Measurements from ENCODE around the gene VDAC1. TPM values are rescaled to one million over a fixed set of nuclear protein-coding genes. Genes with fewer than 3 reads are reported as not detected.

Gene VDAC1
- total RNA-seq, 1 donor from 2014 or later, result 489 TPM

DNA sequence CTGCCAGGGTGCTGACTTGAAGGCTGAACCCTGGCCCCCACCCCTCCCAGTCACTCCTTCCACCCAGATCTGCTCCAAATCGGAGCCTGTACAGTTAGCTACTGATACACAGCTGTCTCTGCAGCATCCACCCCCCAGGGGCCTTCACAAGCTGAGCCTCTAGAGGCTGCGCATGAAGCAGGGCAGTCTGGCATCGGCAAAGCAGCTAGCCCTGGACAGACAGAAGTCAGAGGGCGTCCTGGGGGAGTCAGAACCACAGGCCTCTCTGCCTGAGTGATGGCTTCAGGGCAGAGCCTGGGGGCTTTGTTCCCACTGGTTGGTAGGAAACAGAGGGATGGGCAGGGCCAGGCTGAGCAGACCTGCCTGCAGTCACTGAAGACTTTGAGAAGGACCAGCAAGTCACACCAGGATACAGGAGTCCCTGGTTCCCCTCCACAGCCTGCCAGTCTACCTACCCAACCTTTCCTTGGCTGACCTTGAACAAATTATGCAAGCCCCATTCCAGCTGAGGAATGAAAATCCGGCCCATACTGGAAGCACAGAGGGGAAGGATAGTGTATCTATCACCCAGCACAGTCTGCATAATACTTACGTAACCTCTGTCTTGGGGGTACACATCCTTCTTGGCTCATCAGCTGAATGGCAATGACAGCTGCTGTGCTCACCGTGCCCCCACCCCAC lies 8.8 kb downstream of the VDAC1 start:
- no peak for TF ChIP-seq CTCF (IDR thresholded peaks at IDR 0.05; ENCODE audit: insufficient read depth, low read length, severe bottlenecking)
- Histone ChIP-seq H3K27me3 (ENCODE audit: control insufficient read depth, insufficient read depth, low read length) (no peaks in the 10 kb centered on the region), H3K36me3 (ENCODE audit: control insufficient read depth, insufficient read depth, low read length) (peaks cover 15% of the 10 kb centered on the region), H3K4me3 (ENCODE audit: low read depth, low read length) (no peak overlapping the region)
- FAIRE-seq, result no peak
- no peak for DNase-seq (ENCODE audit: low read depth)

DNA sequence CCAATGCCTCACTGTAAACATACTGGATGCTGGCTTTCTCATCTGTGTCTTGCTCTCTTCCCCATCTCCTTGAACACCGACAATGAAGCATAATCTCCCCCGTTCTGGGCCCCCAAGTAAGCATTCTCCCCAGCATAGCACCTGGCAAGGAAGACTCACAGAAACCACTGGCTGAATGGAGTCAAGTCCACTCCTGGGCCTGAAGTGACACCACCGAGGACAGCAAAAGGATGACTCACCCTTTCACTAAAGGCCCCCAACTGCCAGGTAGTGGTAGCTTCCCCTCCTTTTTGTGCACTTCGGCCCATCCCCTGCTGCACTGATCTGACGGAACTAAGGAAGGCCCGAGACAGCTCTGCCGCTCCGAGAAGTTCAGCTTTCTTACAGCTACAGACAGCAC lies 9.4 kb downstream of the VDAC1 start:
- no peak for FAIRE-seq
- peaks cover 19% of the 10 kb centered on the region for H3K36me3 ChIP-seq (ENCODE audit: control insufficient read depth, insufficient read depth, low read length)

DNA sequence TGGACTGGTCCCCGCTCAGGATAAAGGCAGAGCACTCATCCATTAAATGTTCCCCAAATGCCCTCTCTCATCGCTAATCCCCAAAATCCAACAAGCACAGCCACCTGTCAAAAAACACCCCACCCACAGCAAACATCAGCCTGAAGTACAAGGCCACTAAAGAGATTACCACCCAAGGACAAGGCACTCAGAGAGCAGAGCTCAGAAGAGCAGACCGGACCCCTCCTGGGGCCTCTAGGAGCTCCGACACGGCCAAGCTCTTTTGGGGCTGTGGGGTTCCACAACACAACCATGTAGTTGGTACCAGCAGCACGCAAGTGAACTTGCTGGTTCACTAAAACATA lies 9.8 kb downstream of the VDAC1 start:
- Histone ChIP-seq H3K27me3 (ENCODE audit: control insufficient read depth, insufficient read depth, low read length) (no peaks in the 10 kb centered on the region), H3K36me3 (ENCODE audit: control insufficient read depth, insufficient read depth, low read length) (peaks cover 21% of the 10 kb centered on the region), H3K4me3 (ENCODE audit: low read depth, low read length) (no peak overlapping the region)
- DNase-seq (ENCODE audit: low read depth) (no peak), FAIRE-seq (no peak)
- no peak for TF ChIP-seq CTCF (IDR thresholded peaks at IDR 0.05; ENCODE audit: insufficient read depth, low read length, severe bottlenecking)

More for the DNA sequence above, 9.4 kb downstream of the VDAC1 start:
- no peak for DNase-seq (ENCODE audit: low read depth)
- TF ChIP-seq CTCF (IDR thresholded peaks at IDR 0.05; ENCODE audit: insufficient read depth, low read length, severe bottlenecking), result no peak
- Histone ChIP-seq H3K4me3 (ENCODE audit: low read depth, low read length) (no peak overlapping the region), H3K27me3 (ENCODE audit: control insufficient read depth, insufficient read depth, low read length) (no peaks in the 10 kb centered on the region)

DNA sequence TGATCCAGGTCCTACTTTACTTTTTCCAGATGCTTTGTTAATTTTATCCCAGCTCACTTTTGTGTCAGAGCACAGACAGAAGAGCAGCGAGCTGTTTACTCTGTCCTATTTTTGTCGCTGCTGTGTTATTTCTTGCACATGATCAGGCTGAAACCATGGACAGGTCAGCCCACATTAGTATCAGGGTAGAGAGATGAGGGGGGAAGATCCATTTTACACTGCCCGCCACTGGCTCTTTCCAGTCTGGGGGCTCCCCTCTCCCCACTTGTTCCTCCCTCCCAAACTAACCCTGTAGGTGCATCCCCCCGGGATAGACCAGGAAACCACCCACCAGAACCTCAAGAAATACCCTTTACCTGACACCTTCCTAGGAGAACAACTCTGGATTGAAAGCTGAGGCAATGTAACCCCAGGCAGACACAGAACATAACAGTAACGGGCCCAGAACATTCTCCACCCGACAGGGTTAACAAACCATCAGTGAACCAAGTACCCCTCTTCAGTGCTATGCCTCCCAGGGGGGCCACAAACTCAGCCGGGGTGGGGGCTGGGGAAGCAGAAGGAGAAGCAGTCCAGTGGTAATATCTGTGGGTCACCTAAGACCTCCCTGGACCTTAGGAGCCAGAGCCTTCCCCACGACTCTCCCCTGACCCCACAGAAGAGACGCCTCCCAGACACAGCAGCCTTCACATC lies 10.3 kb downstream of the VDAC1 start:
- no peak overlapping the region for H3K4me3 ChIP-seq (ENCODE audit: low read depth, low read length)
- FAIRE-seq (no peak), DNase-seq (ENCODE audit: low read depth) (no peak)
- no peak for TF ChIP-seq CTCF (IDR thresholded peaks at IDR 0.05; ENCODE audit: insufficient read depth, low read length, severe bottlenecking)
- peaks cover 20% of the 10 kb centered on the region for H3K36me3 ChIP-seq (ENCODE audit: control insufficient read depth, insufficient read depth, low read length)
- no peaks in the 10 kb centered on the region for H3K27me3 ChIP-seq (ENCODE audit: control insufficient read depth, insufficient read depth, low read length)

DNA sequence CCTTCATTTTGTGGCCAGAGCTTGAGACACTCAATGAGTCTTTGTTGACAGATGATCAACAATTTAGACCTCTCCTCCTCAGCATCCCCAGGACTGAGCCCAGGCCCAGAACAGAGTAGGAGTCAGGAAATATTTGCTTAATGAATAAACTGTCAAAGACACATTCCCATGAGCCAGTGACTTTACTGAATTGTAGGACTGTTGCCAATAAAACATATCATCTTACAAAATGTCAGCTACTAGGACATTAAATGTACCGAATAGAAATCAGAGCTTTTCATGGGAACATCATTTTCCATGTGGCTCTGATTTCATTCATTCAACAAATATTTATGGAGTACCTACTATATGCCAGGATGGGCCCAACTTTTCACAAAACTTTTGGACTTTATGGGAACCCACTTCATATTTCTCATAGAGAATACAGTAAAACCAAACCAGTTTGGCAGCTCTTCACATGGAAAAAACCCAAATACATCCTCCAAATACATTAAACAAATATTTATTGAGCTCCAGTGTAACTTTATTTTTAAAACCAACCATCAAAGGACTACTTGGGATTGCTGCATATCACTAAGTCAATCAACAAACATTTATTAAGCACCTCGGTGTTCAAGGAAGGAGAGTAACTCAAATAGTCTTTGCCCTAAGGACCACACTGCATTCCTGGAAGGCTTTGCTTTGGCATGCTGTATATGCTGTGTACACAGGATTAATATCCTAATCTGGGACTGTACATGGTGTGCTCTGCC lies 11.4 kb downstream of the VDAC1 start:
- FAIRE-seq (no peak), DNase-seq (ENCODE audit: low read depth) (peak; percentile 51)
- Histone ChIP-seq H3K27me3 (ENCODE audit: control insufficient read depth, insufficient read depth, low read length) (no peaks in the 10 kb centered on the region), H3K4me3 (ENCODE audit: low read depth, low read length) (no peak overlapping the region), H3K36me3 (ENCODE audit: control insufficient read depth, insufficient read depth, low read length) (peaks cover 22% of the 10 kb centered on the region)
- no peak for TF ChIP-seq CTCF (IDR thresholded peaks at IDR 0.05; ENCODE audit: insufficient read depth, low read length, severe bottlenecking)
